HT1080 (cell line): ENCODE results near the gene HORMAD1. TPM values are rescaled to one million over a fixed set of nuclear protein-coding genes. Genes with fewer than 3 reads are reported as not detected.
"Not testable (repeated sequence)": the region's sequence is repeated elsewhere in the genome, so short reads cannot be mapped to it uniquely, and the experiment has no call there.

Experiments
- DNase-seq: peaks from one replicate; pipeline ENCODE4 v3.0.0-alpha.2; 2015; ENCODE audit warnings: low read depth
- polyA plus RNA-seq, 2 experiments: library from polyadenylated mRNA; depleted of rRNA; stranded (reverse); fragments of >200 nt; gene quantifications; 2 replicates each; pipeline ENCODE4 v1.2.3, GENCODE V29; 2015
- total RNA-seq: library from RNA; depleted of rRNA; stranded (reverse); fragments of >200 nt; shearing (Covaris generic); gene quantifications from 2 replicates; pipeline ENCODE4 v1.2.3, GENCODE V29; 2014; rRNA removed

Gene HORMAD1, protein sequence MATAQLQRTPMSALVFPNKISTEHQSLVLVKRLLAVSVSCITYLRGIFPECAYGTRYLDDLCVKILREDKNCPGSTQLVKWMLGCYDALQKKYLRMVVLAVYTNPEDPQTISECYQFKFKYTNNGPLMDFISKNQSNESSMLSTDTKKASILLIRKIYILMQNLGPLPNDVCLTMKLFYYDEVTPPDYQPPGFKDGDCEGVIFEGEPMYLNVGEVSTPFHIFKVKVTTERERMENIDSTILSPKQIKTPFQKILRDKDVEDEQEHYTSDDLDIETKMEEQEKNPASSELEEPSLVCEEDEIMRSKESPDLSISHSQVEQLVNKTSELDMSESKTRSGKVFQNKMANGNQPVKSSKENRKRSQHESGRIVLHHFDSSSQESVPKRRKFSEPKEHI
- total RNA-seq: not detected in 2 replicates
- 0.03 TPM in 1 of 2 replicates, not detected in the other for polyA plus RNA-seq (2015; cell fraction: cytosol; rRNA removed)
- 0.26 TPM in 1 of 2 replicates, not detected in the other for polyA plus RNA-seq (2015; cell fraction: nucleus; rRNA removed)

DNA sequence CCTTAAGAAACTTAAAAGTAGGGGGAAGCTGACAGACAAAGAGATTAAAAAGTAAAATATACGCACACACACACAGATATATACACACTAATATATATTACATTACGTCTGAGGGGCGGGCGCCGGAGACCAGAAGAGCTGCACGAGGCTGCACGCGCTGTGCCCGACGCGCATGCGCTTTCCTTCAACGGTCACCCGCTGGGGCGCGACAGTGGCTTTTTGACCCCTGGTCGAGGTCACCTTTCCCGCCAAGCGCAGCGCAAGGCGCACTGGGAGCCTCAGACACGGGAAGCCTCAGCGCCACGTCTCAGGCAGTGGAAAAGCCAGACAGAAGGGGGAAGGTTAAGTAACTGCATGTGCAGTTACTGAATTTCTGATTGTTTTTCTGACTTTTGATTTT lies at the start of gene HORMAD1:
TSS of gene HORMAD1 (minus strand) at position 193 of the 400 bp plus-strand sequence. CDS start 1,390 bp downstream, outside the sequence.
- DNase-seq: no peak

DNA sequence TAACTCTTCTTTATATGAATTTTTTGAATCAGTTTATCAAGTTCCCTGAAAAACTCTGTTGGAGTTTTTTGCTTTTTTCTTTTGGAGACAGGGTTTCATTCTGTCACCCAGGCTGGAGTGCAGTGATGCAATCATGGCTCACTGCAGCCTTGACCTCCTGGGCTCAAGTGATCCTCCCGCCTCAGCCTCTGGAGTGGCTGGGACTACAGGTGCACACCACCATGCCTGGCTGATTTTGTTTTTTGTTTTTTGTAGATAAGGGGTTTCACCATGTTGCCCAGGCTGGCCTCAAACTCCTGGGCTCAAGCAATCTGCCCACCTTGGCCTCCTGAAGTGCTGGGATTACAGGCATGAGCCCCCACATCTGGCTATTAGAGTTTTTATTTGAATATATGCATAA lies 47.0 kb upstream of the HORMAD1 start:
- not testable (repeated sequence) for DNase-seq

DNA sequence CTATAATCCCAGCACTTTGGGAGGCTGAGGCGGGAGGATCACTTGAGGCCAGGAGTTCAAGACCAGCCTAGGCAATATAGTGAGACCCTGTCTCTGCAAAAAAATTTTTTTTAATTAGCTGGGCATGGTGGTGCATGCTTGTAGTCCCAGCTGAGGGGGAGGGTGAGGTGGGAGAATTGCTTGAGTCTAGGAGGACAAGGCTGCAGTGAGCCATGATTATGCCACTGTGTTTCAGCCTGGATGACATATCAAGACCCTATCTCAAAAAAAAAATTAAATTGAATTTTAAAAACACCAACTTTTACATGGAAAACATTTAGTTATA lies 45.2 kb upstream of the HORMAD1 start:
- DNase-seq: not testable (repeated sequence)

DNA sequence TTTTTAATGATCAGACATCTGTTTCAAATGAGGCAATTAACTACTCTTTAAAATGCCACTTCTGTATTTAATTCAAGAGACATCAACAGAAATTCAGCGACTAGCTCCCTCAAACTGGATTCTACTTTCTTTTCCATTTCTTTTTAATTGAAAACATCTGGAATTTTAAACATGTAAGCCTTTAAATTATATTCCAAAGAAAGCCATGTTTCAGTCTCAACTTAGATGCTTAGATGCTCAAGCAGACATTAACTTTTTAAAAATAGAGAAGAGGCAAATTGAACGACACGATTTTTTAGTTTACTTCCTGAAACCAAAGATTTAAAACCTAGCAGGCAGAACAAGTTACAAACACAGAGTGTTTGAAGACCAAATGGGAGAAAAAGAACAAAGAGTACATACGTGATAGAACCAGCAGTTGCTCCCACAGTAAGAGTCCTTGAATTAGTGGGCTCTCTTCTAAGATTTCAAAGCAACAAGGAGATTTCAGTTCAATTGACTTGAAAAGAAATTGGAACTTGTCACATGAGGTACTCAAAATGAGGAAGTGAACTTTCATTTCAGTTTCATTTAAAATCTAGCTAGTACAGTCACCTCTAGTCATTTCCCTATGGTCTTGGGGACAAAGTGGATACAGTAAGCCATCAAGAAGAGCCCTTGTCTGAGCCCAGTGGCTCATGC lies 44.7 kb upstream of the HORMAD1 start, which contains the start of gene CTSS:
TSS of gene CTSS (minus strand) at position 483 of the 681 bp plus-strand sequence. CDS start 1,015 bp downstream, outside the sequence.
- peak; percentile 6 for DNase-seq

DNA sequence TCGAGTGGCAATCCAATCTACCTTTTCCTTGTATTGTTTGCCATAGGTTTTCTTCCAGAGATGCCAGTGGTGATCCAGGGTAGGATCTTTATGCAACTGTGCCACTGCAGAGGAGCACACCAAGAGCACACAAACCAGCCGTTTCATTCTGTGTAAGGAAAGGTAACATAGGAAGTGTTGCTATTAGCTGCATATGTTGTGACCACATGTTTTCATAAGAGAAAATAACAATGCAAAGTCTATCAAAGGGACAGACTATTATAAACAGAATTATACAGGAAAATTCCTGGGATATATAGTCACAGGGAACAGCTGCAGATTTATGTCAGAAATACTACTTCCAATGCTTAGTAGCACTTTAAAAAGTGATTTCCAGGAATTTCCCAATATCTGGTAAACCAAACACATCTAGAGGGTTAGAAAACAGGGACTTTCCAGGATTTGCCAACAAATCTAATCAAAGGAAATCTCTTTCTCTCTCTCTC lies 44.0 kb upstream of the HORMAD1 start:
- peak; percentile 34 for DNase-seq

DNA sequence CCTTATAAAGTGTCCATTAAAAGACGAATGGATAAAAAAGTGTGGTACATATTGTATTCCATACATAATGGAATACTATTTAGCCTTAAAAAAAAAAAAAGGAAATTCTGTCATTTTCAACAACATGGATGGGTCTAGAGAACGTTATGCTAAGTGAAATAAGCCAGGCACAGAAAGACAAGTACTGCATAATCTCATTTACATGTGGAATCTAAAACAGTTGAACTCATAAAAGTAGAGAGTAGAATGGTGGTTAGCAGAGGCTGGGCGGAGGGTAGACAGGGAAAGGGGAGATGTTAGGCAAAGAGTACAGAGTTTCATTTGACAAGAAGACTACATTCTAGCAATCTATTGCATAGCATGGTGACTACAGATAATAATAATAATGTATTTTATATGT lies 42.3 kb upstream of the HORMAD1 start:
- no peak for DNase-seq

DNA sequence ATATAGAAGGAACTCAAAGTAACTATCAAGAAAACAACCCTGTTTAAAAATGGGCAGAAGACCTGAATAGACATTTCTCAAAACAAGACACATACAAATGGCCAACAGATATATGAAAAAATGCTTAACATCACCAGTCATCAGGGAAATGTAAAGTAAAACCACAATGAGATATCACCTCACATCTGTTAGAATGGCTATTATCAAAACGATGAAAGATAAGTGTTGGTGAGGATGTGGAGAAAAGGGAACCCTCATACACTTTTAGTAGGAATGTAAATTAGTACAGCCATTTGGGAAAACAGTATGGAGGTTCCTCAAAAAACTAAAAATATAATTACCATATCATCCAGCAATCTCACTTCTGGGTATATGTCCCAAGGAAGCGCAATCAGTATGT lies 41.9 kb upstream of the HORMAD1 start:
- DNase-seq: no peak

DNA sequence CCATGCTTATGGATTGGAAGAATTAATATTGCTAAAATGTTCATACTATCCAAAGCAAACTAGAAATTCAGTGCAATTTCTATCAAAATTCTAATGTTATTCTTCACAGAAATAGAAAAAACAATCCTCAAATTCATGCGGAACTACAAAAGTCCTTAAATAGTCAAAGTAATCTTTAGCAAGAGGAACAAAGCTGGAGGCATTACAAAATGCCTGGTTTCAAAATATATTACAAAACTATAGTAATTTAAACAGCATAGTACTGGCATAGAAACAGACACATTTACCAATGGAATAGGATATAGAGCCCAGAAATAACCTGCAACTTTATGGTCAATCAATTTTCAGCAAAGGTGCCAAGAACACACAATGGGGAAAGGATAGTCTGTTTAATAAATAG lies 41.1 kb upstream of the HORMAD1 start:
- no peak for DNase-seq

DNA sequence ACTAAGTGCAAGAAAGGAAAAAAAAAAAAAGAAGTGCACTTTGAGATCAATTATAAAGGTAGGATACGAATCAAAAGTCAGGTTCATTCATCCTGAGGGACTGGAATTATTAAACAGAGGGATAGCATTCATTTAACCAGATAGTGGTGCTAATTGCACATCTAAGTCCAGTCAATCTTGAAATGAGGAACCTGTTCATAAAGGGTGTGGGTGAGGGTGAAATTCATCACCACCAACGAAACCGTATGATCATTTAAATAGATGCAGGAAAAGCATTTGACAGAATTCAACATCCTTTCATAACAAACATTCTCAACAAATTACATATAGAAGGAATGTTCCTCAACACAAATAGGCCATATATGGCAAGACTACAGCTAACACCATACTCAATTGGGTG lies 39.3 kb upstream of the HORMAD1 start:
- no peak for DNase-seq

DNA sequence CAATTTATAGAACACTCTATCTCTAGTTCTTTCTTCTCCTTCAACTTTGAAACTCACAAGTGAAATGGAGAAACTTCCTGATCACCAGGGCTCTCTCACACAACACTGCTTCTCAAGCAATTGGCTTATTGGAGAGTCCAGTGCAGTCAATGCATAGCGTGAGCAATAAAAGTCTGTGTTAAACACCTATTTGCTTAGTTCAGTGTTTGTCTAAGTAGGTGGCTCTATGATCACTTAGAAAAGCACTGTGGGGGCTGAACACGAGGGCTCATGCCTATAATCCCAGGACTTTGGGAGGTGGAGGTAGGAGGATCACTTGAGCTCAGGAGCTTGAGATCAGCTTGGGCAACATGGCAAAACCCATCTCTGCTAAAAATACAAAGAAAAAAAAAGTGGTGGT lies 32.7 kb upstream of the HORMAD1 start:
- no peak for DNase-seq

DNA sequence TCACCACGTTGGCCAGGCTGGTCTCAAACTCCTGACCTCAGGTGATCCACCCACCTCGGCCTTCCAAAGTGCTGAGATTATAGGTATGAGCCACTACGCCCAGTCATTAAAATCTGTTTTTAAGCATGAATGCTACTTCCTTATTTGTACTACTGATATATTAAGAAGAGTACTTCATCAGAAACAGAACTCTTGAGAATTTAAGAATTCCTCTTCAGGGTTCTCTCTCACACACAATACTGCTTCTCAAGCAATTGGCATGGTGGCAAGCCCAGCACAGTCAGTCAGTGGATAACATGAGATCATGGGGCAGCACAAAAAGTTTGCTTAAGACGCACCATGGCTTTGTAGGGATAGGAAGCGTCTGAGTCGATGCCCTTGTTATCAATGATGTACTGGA lies 30.7 kb upstream of the HORMAD1 start:
- DNase-seq: no peak

DNA sequence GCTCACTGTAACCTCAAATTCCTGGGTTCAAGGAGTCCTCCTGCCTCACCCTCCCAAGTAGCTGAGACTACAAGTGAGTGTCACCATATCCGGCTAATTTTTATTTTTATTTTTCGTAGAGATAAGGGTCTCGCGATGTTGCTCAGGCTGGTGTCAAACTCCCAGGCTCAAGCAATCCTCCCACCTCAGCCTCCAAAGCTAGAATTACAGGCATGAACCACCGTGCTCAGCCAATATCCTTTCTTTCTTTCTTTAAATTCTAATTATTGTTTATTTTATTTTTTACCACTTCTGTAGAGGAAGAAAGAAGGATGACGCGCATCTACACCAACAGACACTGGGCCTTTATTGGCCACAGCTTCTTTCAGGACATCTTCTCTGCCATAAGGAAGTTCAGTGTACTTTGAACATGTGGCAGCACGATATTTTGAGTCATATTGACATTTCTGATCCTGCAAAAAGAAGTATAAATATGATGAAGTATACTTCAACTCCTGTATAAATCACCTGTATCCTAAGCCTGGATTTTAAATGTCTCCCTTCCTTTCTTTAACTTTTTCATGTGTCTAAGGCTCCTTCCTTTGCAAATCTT lies 29.1 kb upstream of the HORMAD1 start:
- no peak for DNase-seq

DNA sequence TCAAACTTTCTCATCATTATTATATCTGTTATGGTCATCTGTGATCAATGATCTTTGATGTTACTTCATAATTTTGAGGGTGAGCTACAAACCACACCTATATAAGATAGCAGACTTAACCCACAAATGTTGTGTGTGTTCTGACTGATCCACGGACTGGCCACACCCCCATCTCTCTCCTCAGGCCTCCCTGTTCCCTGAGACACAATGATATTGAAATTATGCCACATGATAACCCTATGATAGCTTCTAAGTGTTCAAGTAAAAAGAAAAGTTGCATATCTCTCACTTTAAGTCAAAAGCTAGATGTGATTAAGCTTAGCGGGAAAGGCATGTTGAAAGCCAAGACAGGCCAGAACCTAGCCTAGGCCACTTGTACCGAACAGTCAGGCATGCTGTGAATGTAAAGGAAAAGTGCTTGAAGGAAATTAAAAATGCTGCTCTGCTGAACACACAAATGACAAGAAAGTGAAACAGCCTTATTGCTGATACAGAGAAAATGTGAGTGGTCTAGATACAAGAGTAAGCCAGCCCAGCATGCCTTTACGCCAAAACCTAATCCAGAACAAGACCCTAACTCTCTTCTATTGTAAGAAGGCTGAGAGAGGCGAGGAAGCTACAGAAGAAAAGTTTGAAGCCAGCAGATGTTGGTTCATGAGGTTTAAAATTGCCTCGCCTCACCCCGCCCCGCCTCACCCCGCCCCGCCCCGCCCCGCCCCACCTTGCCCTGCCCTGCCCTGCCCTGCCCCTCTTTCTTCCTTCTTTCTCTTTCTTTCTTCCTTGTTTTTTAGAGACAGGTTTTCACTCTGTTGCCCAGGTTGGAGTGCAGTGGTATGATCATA lies 28.4 kb upstream of the HORMAD1 start:
- DNase-seq: no peak

DNA sequence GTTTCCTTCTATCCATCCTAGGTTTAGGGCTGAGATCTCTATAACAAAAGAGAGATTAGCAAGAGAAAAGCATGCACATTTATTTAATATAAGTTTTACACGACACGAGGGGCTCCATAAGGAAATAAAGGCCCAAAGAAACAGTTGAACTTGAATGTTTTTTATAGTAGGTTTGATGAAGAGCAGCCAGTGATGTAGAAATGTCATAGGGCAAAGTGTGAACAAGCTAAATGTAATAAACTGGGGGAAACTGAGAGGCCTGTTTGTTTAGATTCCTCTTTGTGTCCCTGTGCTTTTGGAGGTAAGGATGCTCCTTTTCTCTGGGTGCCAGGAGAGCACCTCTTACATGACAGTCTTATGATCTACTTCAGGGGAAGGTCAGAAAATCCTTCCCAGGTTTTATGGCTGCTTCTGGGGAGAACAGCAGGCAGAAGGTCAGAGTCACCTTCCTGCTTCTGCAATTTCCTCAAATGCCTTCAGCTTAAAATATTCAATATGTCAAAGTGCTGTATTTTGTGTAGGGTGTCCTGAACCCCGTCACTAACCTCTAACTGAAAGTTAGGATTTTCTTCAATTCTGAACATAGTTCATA lies 9.5 kb upstream of the HORMAD1 start:
- no peak for DNase-seq

DNA sequence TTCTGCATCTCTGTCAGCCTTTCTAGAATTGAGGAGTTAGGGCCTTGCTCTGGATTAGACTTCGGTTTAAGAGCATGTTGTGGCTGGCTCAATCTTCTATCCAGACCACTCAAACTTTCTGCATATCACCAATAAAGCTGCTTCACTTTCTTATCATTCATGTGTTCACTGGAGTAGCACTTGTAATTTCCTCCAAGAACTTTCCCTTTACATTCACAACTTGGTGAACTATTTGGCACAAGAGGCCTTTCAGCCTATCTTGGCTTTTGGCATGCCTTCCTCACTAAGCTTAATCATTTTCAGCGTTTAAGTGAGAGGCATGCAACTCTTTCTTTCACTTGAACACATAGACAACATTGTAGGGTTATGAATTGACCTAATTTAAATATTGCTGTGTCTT lies 3.6 kb upstream of the HORMAD1 start:
- no peak for DNase-seq

DNA sequence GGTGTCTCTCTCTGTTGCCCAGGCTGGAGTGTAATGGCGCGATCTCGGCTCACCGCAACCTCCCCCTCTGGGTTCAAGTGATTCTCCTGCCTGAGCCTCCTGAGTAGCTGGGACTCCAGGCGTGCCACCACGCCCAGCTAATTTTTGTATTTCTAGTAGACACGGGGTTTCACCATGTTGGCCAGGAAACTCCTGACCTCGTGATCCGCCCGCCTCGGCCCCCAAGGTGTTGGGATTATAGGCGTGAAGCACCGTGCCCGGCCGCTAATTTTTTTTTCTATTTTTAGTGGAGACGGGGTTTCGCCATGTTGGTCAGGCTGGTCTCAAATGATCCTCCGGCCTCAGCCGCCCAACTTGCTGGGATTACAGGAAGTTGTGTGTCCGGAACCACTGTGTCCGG lies 597 bp downstream of the HORMAD1 start:
- no peak for DNase-seq

DNA sequence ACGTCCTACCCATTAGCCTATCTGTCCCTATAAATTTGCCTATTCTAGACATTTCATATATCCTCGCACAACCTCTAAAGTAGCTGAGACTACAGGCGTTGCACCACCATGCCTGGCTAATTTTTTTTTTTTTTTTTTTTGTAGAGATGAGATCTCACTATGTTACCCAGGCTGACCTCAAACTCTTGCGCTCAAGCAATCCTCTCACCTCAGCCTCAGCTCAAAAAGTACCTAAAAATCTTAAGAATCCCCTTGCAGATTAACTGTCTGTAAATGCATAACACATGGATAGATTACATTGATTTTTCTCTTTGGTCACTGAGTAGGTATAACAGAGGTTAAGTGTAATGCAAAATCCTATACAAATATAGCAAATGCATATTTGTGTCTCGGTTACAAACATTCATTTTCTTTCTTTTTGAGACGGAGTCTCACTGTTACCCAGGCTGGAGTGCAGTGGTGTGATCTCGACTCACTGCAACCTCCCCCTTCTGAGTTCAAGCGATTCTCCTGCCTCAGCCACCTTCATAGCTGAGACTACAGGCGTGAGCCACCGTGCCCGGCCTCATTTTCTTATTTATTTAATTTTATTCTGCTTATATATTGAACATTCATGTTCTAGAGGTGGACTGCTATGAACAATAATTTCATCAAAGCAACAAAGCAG lies 2.3 kb downstream of the HORMAD1 start:
- DNase-seq: no peak

DNA sequence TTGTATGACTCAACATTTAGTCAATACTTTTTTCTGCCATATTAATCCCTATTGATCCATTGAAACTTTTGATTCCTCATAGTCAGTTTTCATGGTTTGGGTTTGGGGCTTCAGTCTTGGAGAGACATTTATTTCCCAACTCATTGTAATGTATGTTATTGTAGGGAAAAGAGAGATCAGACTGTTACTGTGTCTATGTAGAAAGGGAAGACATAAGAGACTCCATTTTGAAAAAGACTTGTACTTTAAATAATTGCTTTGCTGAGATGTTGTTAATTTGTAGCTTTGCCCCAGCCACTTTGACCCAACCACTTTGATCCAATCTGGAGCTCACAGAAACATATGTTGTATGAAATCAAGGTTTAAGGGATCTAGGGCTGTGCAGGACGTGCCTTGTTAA lies 11.7 kb downstream of the HORMAD1 start:
- not testable (repeated sequence) for DNase-seq

DNA sequence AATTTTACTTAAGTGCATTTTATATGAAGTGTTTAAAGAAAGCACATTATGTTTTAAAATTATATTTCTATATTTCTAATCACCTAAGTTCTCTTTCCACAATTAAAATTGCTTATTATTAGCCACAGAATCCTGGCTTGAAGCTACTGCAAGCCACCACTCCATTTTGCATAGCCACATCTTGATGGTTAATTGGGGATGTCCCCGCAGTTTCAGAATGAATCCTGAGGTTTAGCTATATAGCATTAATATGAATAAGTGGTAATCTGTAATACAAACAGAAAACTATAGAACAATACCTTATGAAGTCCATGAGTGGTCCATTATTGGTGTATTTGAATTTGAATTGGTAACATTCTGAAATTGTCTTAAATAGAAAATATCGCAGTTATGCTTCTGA lies 12.1 kb downstream of the HORMAD1 start:
- DNase-seq: no peak

DNA sequence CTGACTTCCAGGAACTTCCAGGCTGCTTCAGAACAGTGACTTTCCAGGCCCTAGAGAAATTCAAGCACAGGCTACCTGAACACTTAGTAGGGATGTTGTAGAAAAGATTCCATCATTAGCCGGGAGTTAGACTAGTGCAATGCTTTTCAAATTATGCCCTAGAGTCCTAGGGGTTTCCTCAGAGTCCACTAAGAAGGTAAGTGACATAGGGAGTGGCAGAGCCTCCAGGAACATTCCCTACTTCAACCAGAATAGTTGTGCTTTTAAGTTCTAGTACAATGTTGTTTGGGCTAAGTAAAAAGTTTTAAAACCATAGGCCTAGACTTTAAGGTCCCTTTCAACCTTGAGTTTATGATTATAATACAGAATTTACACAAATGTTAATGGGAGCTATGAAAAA lies 14.6 kb downstream of the HORMAD1 start:
- DNase-seq: no peak
